Lower lobe of right lung (tissue), 2 donors: Measurements from ENCODE around the gene ADAMTS10. TPM values are rescaled to one million over a fixed set of nuclear protein-coding genes. Genes with fewer than 3 reads are reported as not detected.

ENCODE experiments used
- ATAC-seq, 2 donors: fragments of 200-7000 bp; cut with Tn5 transposase; one replicate each; pipeline ENCODE4 v1.9.1; 2020 to 2022; ENCODE audit warnings: mild to moderate bottlenecking in 2 of 2, moderate library complexity in 2 of 2
- DNase-seq: peaks from one replicate; pipeline ENCODE4 v3.0.0-alpha.2; 2020
- H3K27ac ChIP-seq: fragments of 200-600 bp; one replicate; pipeline ENCODE4 v1.8.0; 2022
- H3K27me3 ChIP-seq: fragments of 200-600 bp; one replicate; pipeline ENCODE4 v1.8.0; 2022; ENCODE audit warnings: low read depth
- H3K36me3 ChIP-seq: fragments of 200-600 bp; one replicate; pipeline ENCODE4 v1.8.0; 2022; ENCODE audit warnings: mild to moderate bottlenecking
- H3K4me1 ChIP-seq: fragments of 200-600 bp; one replicate; pipeline ENCODE4 v1.8.0; 2022
- H3K4me3 ChIP-seq: fragments of 200-600 bp; one replicate; pipeline ENCODE4 v1.8.0; 2022; ENCODE audit warnings: mild to moderate bottlenecking
- H3K9me3 ChIP-seq: fragments of 200-600 bp; one replicate; pipeline ENCODE4 v1.8.0; 2022
- CTCF ChIP-seq: fragments of 200-600 bp; IDR thresholded peaks from one replicate; pipeline ENCODE4 v1.8.0; 2022; ENCODE audit warnings: antibody characterized with exemption, mild to moderate bottlenecking
- intact Hi-C: fragments of 100-400 bp; cut with DNase I; formaldehyde crosslinking; loops from one replicate; pipeline ENCODE4 v1.11.0; 2022
- total RNA-seq: library from RNA; stranded (reverse); fragmentation: NEBNext Ultra II Directional; extraction: Animal tissue kit (Norgen Biotek cat#: 25700); gene quantifications from one replicate; pipeline ENCODE4 v1.2.1, GENCODE V29; 2021
- donor health status: DM: no; HTN: yes; CAD: no; lungs with severe emphysema.

Gene ADAMTS10
- total RNA-seq, 1 donor from 2014 or later: 22.4 TPM

GRCh38 chr19:8539621-8540149 is 70.8 kb downstream of the ADAMTS10 start:
- Histone ChIP-seq H3K27me3 (no peaks in the 10 kb centered on the region), H3K9me3 (no peaks in the 10 kb centered on the region), H3K4me1 (no peaks in the 10 kb centered on the region), H3K36me3 (peaks cover 39% of the 10 kb centered on the region), H3K27ac (no peak overlapping the region), H3K4me3 (no peak overlapping the region)
- TF ChIP-seq CTCF: no peak
- intact Hi-C loops: no loop called here
- DNase-seq (no peak), ATAC-seq (no peak)

- H3K4me3 ChIP-seq: no peak overlapping the region
- H3K27me3 ChIP-seq: no peaks in the 10 kb centered on the region
- intact Hi-C loops: no loop called here
- peaks cover 46% of the 10 kb centered on the region for H3K36me3 ChIP-seq
- no peaks in the 10 kb centered on the region for H3K4me1 ChIP-seq
- DNase-seq: no peak
- H3K9me3 ChIP-seq: no peaks in the 10 kb centered on the region
- no peak overlapping the region for H3K27ac ChIP-seq
- no peak for ATAC-seq
- TF ChIP-seq CTCF: no peak
Measured at GRCh38 chr19:8537099-8537498, 73.4 kb downstream of the ADAMTS10 start.

GRCh38 chr19:8536282-8536681 is 74.2 kb downstream of the ADAMTS10 start:
- Histone ChIP-seq H3K36me3 (peaks cover 42% of the 10 kb centered on the region), H3K4me1 (no peaks in the 10 kb centered on the region), H3K4me3 (no peak overlapping the region), H3K27ac (no peak overlapping the region), H3K9me3 (no peaks in the 10 kb centered on the region), H3K27me3 (no peaks in the 10 kb centered on the region)
- no peak for TF ChIP-seq CTCF
- DNase-seq (no peak), ATAC-seq (no peak)
- intact Hi-C loops: no loop called here

GRCh38 chr19:8532225-8532624 is 78.3 kb downstream of the ADAMTS10 start:
- H3K27me3 ChIP-seq: no peaks in the 10 kb centered on the region
- DNase-seq (no peak), ATAC-seq (no peak)
- intact Hi-C loops: no loop called here
- peaks cover under 1% of the 10 kb centered on the region for H3K4me1 ChIP-seq
- peaks cover 52% of the 10 kb centered on the region for H3K36me3 ChIP-seq
- no peak overlapping the region for H3K27ac ChIP-seq
- no peak overlapping the region for H3K4me3 ChIP-seq
- TF ChIP-seq CTCF: no peak
- no peaks in the 10 kb centered on the region for H3K9me3 ChIP-seq

GRCh38 chr19:8531470-8531869 is 79.0 kb downstream of the ADAMTS10 start:
- peaks cover 53% of the 10 kb centered on the region for H3K36me3 ChIP-seq
- intact Hi-C loops: no loop called here
- ATAC-seq (no peak), DNase-seq (no peak)
- no peak overlapping the region for H3K4me3 ChIP-seq
- TF ChIP-seq CTCF: no peak
- no peak overlapping the region for H3K27ac ChIP-seq
- H3K27me3 ChIP-seq: no peaks in the 10 kb centered on the region
- H3K4me1 ChIP-seq: peaks cover 6% of the 10 kb centered on the region
- no peaks in the 10 kb centered on the region for H3K9me3 ChIP-seq

Other genes with a start within 250 kb of the ADAMTS10 start
- gene ANGPTL4, start 246.6 kb downstream of the ADAMTS10 start, total RNA-seq: 11.0 TPM
- 101 TPM for gene RAB11B, start 220.4 kb downstream of the ADAMTS10 start, total RNA-seq
- gene MARCHF2, start 197.4 kb downstream of the ADAMTS10 start, total RNA-seq: 60.1 TPM
- 152 TPM for gene HNRNPM, start 165.7 kb downstream of the ADAMTS10 start, total RNA-seq
- gene PRAM1, start 108.1 kb downstream of the ADAMTS10 start, total RNA-seq: 52.2 TPM
- gene ZNF414, start 96.5 kb downstream of the ADAMTS10 start, total RNA-seq: 21.6 TPM
- 162 TPM for gene MYO1F, start 33.3 kb downstream of the ADAMTS10 start, total RNA-seq
- gene NFILZ, start 19.9 kb upstream of the ADAMTS10 start, total RNA-seq: not detected
- not detected for gene ACTL9, start 88.1 kb upstream of the ADAMTS10 start, total RNA-seq
- not detected for gene OR2Z1, start 110.9 kb upstream of the ADAMTS10 start, total RNA-seq
- 23.1 TPM for gene ZNF558, start 221.6 kb upstream of the ADAMTS10 start, total RNA-seq
- not detected for gene MBD3L1, start 221.7 kb upstream of the ADAMTS10 start, total RNA-seq